Left ventricle myocardium inferior (tissue), 1 donor: ENCODE measurements around the gene LAD1. TPM values are rescaled to one million over a fixed set of nuclear protein-coding genes. Genes with fewer than 3 reads are reported as not detected.

ENCODE experiments used
- DNase-seq: peaks from one replicate; pipeline ENCODE4 v3.0.0-alpha.2; 2020
- H3K27ac ChIP-seq: fragments of 200-600 bp; replicated peaks from 2 replicates; pipeline ENCODE4 v1.8.0; 2021
- H3K27me3 ChIP-seq: fragments of 200-600 bp; 2 replicates; pipeline ENCODE4 v1.8.0; 2021; ENCODE audit warnings: low read depth
- H3K36me3 ChIP-seq: fragments of 200-600 bp; 2 replicates; pipeline ENCODE4 v1.8.0; 2021
- H3K4me1 ChIP-seq: fragments of 200-600 bp; 2 replicates; pipeline ENCODE4 v1.8.0; 2021
- H3K4me3 ChIP-seq: fragments of 200-600 bp; 2 replicates; pipeline ENCODE4 v1.8.0; 2021; ENCODE audit warnings: mild to moderate bottlenecking, moderate library complexity
- H3K9me3 ChIP-seq: fragments of 200-600 bp; replicated peaks from 2 replicates; pipeline ENCODE4 v1.8.0; 2021
- CTCF ChIP-seq: fragments of 200-600 bp; IDR thresholded peaks from 2 replicates; pipeline ENCODE4 v1.8.0; 2021; ENCODE audit warnings: antibody characterized with exemption, mild to moderate bottlenecking, borderline replicate concordance
- intact Hi-C: fragments of 100-400 bp; cut with micrococcal nuclease; formaldehyde crosslinking; loops from one replicate; pipeline ENCODE4 v1.11.0; 2022
- total RNA-seq: library from RNA; stranded (reverse); fragmentation: NEBNext Ultra II Directional; extraction: Animal tissue kit (Norgen Biotek cat#: 25700); gene quantifications from one replicate; pipeline ENCODE4 v1.2.1, GENCODE V29; 2021
- donor health status: DM: no; HTN: yes; CAD: no; lungs with severe emphysema.

LAD1 gene
- total RNA-seq, 1 donor from 2014 or later, result 2.0 TPM

GRCh38 chr1:201350884-201351283 lies 48.2 kb downstream of the LAD1 start:
- Histone ChIP-seq H3K27ac (no peak overlapping the region), H3K27me3 (peaks cover 7% of the 10 kb centered on the region), H3K9me3 (no peaks in the 10 kb centered on the region), H3K36me3 (no peaks in the 10 kb centered on the region), H3K4me1 (peaks cover 22% of the 10 kb centered on the region), H3K4me3 (no peak overlapping the region)
- no peak for TF ChIP-seq CTCF
- no peak for DNase-seq
- intact Hi-C loops, result no loop called here

GRCh38 chr1:201350361-201350725 lies 48.8 kb downstream of the LAD1 start:
- Histone ChIP-seq H3K27me3 (peaks cover 7% of the 10 kb centered on the region), H3K27ac (no peak overlapping the region), H3K4me3 (no peak overlapping the region), H3K36me3 (no peaks in the 10 kb centered on the region), H3K9me3 (no peaks in the 10 kb centered on the region), H3K4me1 (peaks cover 22% of the 10 kb centered on the region)
- no peak for DNase-seq
- intact Hi-C loops, result no loop called here
- TF ChIP-seq CTCF, result no peak

- Histone ChIP-seq H3K27me3 (peaks cover 7% of the 10 kb centered on the region), H3K9me3 (no peaks in the 10 kb centered on the region), H3K27ac (no peak overlapping the region), H3K4me1 (peaks cover 13% of the 10 kb centered on the region), H3K36me3 (no peaks in the 10 kb centered on the region), H3K4me3 (no peak overlapping the region)
- intact Hi-C loops, result loop anchor here (10.0 kb wide), 1 partner anchor 94 kb away; no protein-coding TSS in a partner anchor
- no peak for DNase-seq
- no peak for TF ChIP-seq CTCF
Measured at GRCh38 chr1:201349092-201349491, 50.0 kb downstream of the LAD1 start.

- Histone ChIP-seq H3K4me3 (no peak overlapping the region), H3K27me3 (peaks cover 7% of the 10 kb centered on the region), H3K27ac (no peak overlapping the region), H3K4me1 (peaks cover 13% of the 10 kb centered on the region), H3K36me3 (no peaks in the 10 kb centered on the region), H3K9me3 (no peaks in the 10 kb centered on the region)
- peak; percentile 62 for TF ChIP-seq CTCF
- no peak for DNase-seq
- intact Hi-C loops, result loop anchor here (10.0 kb wide), 1 partner anchor 93 kb away; no protein-coding TSS in a partner anchor
Measured at GRCh38 chr1:201348211-201348566, 50.9 kb downstream of the LAD1 start.

GRCh38 chr1:201347498-201348210 lies 51.5 kb downstream of the LAD1 start:
- Histone ChIP-seq H3K4me1 (peaks cover 13% of the 10 kb centered on the region), H3K27me3 (peaks cover 7% of the 10 kb centered on the region), H3K27ac (no peak overlapping the region), H3K9me3 (no peaks in the 10 kb centered on the region), H3K36me3 (no peaks in the 10 kb centered on the region), H3K4me3 (no peak overlapping the region)
- TF ChIP-seq CTCF, result no peak
- intact Hi-C loops, result loop anchor here (10.0 kb wide), 1 partner anchor 93 kb away; no protein-coding TSS in a partner anchor
- DNase-seq, result no peak
